ENCODE measurements around the gene DPH6.
"Not testable (repeated sequence)": the region's sequence is repeated elsewhere in the genome, so short reads cannot be mapped to it uniquely, and the experiment has no call there.

Gene DPH6

DNA sequence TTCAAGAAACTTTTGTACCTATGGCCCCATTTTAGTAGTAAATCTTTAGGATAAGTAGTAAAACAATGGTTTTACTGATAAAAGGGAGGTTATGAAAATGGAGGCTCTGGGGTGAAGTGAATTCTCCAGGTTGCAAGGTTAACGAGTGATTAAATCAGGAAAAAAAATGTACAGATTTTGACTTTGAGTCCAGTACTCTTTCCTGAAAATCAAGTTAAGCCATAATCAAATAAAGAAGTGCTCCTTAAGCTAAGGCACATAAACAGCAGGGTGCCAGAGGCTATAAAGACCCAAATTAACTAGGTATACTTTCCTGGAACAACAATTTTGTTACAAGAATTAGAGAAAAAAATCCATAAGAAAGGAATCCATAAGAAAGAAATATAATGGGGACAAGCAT is 114.7 kb downstream of the DPH6 start:
- DNase-seq: no peak

DNA sequence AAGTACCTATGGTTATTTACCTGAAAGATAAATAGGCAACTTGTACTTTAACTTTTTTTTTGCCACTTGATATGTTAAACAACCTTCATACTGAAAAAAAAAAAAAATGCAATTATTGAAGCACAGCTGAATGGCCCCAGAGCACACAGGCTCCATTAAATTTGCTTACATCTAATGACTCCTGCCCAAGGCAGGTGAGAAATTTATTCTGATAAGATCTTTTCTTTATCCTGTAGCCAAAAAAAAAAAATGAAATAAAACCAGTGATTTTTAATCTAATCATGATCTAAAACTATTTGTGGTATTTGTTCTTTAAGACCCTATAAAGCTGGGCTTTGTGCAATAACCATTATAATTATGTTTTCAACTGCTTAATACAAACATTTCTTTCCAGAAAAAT is 115.7 kb downstream of the DPH6 start:
- DNase-seq: no peak

DNA sequence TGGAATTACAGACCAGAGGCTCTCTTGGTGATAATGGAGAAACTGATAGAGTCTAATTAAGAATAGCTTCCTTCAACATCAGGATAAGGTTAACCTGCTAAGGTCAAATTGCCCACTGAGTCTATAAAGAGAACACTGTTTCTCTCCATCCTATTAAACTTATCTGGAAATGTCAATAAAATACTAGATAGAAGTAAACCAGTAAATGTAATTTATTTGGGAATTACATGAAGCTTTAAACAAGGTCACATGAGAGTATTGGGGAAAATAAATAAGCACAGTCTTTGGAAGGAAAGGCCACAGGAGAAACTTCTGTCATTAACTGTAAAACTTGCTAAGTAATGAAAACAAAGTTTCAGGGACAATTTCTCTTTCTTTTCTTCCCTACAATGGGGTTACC is 118.5 kb downstream of the DPH6 start:
- DNase-seq: no peak

DNA sequence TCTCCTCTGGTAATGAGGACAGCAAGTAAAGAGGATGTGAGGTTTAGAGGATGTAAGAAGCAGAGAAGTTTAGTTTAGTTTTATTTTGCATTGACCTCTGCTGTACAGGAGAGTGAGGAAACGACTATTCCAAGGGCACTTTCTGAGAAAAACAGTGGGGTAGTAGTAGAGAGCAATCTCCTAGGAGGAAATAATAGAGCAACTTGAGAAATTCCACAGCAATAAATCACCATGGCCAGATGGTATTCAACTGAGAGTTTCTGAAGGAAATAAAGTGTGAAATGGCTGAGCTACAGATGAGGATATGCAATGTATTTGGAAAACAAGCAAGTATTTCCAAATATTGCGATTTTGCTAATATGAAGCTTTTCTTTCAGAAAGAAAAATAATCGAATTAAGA is 118.9 kb downstream of the DPH6 start:
- DNase-seq: no peak

DNA sequence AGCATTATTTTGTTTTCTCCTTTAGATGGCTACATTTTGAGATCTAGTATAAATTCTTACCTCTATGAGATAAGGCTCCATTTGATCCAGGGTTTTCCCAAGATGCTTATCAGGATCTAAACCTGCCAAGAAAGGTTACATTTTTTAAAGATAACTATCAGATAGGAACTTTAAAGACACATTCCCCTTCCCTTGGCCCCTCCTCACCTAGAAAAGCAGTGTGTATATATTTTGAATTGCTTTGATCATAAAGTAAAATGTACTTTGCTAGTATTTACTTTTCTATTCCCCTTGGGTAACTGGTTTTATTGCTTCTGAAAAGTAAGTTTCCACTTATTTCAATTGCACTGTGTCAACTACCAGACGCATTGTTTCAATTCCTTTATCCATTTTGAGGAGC is 135.2 kb downstream of the DPH6 start:
- no peak for DNase-seq

DNA sequence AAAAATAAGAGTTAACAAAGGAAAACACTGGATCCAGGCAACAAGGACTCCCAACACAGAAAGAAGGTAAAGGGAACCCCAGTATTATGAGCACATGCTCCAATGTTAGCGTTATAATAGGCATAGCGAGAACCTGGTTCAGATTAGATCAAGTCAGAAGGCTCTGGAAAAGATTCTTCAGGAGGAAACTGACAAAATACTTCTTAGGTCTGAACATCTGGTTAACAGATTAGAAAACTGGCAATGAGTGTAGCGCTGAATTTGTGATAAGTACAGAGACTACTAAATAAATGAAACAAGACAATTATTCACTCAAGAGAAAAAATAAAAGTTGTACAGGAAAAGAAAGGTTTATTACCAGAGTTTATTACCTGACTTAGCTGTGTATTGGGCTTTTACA is 146.1 kb downstream of the DPH6 start:
- no peak for DNase-seq

DNA sequence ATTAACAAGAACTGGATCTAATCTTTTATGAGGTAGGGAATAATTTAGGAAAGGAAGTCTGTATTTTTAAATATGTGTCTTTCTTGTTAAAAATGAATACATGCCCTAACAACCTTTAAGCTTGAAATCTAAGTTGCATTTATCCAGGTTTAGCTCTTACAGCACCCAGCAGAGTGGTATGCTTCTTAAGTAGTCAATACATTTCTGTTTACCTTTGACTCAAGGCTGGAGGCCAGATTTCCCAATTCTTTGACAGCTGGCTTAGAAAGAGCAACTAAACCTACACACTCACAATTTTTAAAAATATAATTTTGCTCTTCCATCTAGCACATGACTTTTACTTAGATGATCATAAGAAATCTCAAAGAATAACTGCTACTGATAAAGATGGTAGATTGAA is 148.9 kb downstream of the DPH6 start:
- DNase-seq: no peak

DNA sequence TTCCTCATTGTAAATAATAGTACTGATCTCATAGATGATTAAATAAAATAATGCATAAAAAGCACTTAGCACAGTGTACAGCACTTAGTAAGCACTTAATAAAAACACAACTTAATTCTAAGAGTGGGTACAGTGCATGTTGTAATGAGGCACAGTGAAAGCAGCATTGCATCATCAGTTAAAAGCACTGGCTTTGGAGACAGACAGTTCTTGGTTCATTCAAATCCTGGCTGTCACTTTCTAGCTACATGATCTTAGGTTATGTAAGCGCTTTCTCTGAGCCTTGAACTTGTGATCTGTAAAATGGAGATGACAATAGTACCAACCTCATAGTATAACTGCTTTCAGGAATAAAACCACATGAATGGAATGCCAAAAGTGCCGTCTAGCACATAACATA is 151.5 kb downstream of the DPH6 start:
- DNase-seq: no peak

DNA sequence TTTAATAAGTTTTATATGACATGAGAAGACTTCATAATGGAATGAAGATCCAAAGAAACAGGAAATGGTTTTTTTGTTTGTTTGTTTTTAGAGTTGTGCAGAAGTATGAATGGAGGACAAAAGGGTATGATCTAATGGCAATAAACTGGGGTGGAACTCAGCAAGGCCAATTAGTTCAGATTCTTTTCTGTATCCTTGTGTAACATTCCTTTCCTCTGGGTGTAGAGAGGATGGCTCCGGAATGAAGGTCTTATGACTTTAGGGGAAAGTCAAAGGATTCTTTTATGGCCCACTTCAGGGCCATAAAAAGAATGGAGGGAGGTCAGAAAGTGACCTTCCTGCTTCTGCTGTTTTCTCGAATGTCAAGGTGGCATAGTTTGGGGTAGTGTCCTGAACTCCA is 152.6 kb downstream of the DPH6 start:
- no peak for DNase-seq

DNA sequence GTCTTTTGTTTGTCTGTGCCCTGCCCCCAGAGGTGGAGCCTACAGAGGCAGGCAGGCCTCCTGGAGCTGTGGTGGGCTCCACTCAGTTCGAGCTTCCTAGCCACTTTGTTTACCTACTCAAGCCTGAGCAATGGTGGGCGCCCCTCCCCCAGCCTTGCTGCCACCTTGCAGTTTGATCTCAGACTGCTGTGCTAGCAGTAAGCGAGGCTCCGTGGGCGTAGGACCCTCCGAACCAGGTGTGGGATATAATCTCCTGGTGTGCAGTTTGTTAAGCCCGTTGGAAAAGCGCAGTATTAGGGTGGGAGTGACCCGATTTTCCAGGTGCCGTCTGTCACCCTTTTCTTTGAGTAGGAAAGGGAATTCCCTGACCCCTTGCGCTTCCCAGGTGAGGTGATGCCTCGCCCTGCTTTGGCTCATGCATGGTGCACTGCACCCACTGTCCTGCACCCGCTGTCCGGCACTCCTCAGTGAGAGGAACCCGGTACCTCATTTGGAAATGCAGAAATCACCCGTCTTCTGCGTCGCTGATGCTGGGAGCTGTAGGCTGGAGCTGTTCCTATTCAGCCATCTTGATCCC is 154.5 kb downstream of the DPH6 start:
- not testable (repeated sequence) for DNase-seq

DNA sequence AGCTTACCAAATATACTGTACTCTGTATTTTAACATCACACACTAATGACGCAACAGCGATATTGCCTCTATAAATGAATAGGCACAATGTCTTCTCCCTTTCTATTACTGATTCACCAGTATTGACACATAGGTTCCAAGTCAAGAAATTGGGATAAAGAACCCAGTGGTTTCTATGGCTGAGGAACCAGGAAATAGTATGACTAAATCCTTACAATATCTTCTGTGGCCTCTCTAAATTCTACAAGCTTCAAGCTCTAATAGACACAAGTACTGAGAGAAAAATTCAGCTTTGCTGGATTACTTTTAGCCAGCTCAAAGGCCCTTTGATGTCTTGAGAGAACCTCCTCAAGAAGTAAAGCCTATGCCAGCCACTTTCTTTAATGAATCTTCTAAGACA is 162.5 kb downstream of the DPH6 start:
- DNase-seq: no peak

DNA sequence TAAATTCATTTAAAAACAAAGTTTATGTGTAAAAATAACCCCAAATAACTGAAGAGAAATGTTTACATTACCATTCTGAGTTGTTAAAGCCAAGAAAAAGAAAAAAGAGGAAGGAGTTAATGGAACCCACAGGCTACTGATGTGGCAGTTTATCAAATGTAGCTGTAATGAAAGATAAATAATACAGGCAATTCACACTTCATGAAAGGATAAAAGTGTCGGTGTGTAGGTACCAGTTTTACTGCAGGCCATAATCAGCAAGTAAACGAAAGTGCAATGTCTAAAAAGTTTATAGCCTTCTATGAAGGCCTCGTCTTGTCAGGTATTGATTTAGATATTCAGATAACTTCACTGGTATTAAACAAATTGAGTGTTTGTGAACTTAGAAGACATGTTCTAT is 164.6 kb downstream of the DPH6 start:
- no peak for DNase-seq

DNA sequence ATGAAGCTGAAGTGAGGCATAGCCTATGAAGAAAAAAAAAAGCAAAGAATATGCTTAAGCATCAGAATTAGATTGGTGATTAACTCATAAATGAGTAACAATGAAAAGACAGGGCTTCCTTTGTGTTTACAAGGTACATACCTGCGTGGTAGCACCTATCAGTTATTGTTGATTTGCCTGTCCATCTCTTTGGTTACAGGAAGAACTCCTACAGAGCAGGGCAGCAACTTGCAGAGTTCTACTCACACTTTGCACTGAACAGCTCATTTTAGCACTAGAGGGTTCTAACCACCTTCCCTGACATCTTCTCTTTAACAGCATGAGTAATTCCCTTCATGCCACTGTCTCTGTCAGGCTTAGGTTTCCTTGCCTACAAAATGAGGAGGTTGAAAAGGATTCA is 166.0 kb downstream of the DPH6 start:
- no peak for DNase-seq

DNA sequence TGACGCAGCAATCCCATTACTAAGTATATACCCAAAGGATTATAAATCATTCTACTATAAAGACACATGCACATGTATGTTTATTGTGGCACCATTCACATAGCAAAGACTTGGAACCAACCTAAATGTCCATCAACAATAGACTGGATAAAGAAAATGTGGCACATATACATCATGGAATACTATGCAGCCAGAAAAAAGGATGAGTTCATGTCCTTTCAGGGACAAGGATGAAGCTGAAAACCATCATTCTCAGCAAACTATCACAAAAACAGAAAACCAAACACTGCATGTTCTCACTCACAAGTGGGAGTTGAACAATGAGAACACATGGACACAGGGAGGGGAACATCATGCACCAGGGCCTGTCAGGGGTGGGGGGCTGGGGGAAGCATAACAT is 167.5 kb downstream of the DPH6 start:
- not testable (repeated sequence) for DNase-seq

DNA sequence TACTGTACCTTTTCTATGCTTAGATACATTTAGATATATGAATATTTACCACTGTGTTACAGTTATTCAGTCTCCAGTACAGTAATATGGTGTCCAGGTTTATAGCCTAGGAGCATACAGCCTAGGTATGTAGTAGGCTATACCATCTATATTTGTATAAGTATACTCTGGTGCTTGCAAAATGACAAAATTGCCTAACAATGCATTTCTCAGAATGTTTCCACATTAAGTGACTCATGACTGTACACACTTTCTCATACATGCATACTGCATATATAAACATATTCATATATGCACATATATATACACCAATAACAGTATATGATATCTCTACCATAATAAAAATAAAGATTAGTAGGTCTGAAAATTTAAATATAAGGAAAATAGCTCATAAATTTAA is 169.3 kb downstream of the DPH6 start:
- DNase-seq: no peak

DNA sequence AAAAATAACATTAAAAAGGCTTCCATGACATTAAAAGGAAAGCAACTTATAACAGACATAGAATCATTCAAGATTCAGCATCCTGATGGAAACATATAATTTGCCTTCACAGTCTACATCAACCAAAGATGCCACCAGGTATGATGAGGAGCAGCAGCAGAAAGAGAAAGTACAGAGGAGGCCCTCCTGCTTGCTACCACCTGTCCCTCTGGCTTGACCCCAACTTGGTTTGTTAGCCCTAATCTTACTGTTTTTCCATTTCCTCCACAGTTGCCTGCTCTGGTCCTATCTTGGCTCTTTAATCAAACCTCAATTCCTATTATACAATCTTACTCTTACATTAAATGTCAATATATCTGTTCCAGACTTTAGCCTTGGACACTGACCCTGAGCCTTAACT is 171.3 kb downstream of the DPH6 start:
- no peak for DNase-seq

DNA sequence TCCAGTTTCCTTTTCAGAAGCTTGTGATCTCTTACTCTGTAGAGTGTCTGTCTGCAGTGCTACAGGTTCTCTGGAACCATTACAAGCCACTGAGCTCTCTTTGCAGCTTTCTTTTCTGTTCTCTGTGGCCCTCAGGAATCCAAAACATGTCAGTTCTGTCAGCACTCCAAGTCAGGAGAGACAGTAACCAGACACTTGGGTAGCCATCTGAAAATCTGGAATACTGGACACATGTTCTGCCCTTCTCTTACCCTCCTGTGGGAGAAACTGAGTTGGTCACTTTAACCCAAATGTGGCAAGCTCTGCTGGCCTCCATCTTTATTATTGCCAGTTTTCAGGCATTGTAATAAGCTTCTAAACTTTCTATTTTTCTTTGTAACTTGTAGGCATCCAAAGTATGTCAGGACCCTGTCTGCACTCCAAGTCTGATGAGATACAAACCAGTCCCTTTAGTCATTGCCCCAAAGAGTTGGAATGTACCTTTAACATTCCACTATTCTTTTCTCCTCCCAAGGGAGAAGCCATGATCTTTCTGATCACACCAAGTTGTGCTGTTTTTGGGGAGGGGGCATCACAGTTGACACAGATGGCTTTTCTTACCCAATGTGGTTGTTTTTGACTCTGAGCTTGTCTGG is 183.7 kb downstream of the DPH6 start:
- DNase-seq: no peak

DNA sequence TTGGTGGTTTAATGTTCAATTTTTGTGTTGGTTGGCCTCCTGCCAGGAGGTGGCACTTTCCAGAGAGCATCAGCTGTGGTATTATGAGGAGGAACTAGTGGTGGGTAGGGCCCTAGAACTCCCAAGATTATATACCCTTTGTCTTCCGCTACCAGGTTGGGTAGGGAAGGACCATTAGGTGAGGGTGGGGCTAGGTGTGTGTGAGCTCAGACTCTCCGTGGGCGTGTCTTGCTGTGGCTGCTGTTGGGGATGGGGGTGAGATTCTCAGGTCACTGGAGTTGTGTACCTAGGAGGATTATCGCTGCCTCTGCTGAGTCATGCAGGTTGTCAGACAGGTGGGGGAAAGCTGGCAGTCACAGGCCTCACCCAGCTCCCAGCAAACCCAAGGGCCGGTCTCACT is 187.1 kb downstream of the DPH6 start:
- no peak for DNase-seq

DNA sequence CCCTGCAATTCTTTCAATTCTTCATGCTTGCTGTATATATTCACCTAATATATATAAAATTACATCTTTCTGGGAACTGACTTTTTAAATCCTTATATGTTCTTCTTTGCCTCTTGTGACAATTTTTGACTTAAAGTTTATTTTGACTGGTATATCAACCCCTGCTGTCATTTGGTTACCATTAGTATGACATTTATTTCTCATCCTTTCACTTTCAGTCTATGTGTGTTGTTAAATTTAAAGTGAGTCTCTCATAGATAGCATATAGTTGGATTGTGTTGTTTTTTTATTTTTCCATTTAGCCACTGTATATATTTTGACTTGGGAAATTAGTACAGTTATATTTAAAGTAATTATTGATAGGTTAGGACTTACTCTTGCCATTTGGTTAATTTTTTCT is 194.9 kb downstream of the DPH6 start:
- DNase-seq: no peak

DNA sequence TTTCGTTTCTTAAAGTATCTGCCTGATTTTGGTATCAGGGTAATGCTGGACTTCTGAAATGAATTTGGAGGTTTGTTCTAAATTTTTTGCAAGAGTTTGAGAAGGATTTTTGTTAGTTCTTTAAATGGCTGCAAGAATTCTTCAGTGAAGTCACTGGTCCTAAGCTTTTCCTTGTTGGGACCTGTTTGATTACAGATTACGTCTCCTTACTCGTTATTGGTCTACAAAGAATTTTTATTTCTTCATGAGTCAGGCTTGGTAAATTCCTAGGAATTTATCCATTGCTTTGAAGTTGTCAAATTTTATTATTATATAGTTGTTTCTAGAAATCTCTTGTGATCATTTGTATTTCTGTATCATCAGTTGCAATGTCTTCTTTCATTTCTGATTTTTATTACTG is 196.0 kb downstream of the DPH6 start:
- DNase-seq: no peak

DNA sequence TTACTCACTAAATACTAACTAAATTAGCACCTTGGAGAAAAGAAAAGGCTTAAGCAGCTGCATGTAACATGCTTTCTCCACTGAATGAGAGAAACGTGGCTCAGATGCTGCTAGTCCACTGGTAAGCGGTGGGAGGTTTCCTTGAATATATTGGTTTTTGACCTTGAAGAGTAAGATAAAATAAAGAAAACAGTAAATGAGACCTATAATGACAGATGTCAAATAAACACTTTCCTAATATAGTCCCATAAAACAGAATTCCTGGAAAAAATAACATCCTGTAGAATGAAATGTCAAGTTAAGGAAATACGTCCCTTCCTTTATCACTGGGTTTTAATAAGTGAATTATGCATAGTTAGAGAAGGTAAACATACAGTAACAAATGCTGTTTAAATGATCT is 215.0 kb downstream of the DPH6 start:
- DNase-seq: no peak

DNA sequence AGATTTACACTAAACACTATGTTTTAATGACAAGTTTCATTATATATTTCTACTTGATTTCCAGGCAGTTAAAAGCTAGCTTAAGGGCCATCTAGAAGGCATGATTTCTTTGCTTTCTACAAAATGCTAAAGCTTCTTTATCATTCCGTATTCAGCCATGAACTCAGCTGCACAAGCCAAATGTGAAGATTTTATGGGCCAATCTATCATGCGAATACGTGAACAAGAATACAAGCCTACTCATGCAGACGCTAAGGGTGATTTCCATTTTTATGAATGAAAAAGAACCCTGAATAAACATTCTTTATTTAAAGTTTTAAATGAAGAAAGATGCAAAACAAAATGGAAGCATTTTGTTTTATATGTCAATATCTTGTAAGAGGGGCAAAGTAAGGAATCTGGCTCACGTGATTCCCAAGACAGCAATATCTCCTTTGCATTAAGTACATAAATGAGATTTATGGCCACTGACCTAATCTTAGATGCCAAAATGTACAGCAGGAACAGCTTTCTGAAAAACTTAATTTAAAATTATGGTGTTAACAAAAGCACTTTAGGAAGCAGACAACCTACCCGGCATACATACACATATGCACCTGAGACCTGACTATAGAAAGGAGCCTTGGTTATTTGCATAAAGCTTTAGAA is 215.8 kb downstream of the DPH6 start:
- no peak for DNase-seq

DNA sequence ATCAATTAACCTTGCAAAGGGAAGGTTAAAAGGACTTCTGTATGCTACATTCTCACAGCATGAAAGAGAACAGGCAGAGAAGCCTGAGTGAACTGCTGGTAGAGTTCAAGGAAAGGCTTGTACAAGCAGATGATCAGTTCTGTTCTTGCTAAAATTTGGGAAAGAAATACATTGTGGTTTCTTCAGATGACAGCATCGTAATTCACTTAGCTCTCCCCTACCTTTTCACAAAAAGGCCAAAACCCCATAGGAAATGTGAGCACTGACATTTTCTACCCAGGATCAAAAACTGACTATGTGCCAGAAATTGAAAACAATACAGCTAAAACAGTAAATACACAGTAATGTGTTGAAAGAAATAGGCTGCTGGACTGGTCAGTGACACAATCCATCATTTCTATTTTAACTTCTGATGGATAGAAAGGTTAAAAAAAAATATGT is 216.4 kb downstream of the DPH6 start:
- DNase-seq: no peak

DNA sequence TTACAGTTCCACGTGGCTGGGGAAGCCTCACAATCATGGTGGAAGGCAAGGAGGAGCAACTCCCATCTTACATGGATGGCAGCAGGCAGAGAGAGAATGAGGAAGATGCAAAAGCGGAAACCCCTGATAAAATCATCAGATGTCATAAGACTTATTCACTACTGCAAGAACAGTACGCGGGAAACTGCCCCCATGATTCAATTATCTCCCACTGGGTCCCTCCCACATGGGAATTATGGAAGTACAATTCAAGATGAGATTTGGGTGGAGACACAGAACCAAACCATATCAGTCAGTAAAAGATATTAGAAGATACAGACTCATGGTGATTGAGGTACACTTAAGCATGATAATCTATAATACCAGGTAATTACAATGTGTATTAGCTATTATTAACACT is 217.1 kb downstream of the DPH6 start:
- not testable (repeated sequence) for DNase-seq

DNA sequence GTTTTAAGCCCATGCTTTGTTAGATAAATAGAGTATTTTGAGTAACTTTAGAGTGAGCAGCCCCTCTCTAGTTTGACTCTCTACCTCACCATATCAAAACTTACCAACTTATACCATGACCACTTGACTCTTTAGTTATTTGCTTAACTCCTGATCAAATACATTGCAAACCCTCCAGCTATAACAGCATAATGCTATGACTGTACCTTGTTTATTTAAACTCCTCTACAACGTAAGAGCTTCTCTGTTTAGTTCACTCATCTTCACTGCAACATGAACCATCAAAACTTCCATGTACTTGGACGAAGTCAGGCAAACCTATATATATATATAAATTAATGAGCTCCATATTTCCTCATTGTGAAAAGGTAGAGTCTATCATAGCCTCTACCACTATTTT is 218.2 kb downstream of the DPH6 start:
- no peak for DNase-seq

Measured in SIG-M5 (cell line).